Smooth muscle cell (in vitro differentiated cells): ENCODE data around the gene IL1RN. TPM values are rescaled to one million over a fixed set of nuclear protein-coding genes. Genes with fewer than 3 reads are reported as not detected.

Experiments
- DNase-seq: peaks from one replicate; lab custom pipeline; 2025; ENCODE audit not compliant: unreplicated experiment; lab: John Stamatoyannopoulos, UW
- H2AFZ ChIP-seq: fragments of 200-600 bp; sonication (generic); 2 replicates; pipeline ENCODE4 v1.6.0; 2016; ENCODE audit warnings: antibody characterized with exemption, low read depth, mild to moderate bottlenecking
- H3F3A ChIP-seq: fragments of 200-600 bp; sonication (generic); 2 replicates; pipeline ENCODE4 v1.6.0; 2017; ENCODE audit warnings: antibody characterized with exemption, low read depth
- H3K27ac ChIP-seq: fragments of 200-600 bp; sonication (generic); 2 replicates; pipeline ENCODE4 v1.5.1; 2016; ENCODE audit warnings: low read depth, mild to moderate bottlenecking
- H3K27me3 ChIP-seq: fragments of 200-600 bp; sonication (generic); 2 replicates; pipeline ENCODE4 v1.6.1; 2016; ENCODE audit warnings: low read depth, mild to moderate bottlenecking
- H3K36me3 ChIP-seq: fragments of 200-600 bp; sonication (generic); 2 replicates; pipeline ENCODE4 v1.5.1; 2016; ENCODE audit warnings: low read depth
- H3K4me1 ChIP-seq: fragments of 200-600 bp; sonication (generic); 2 replicates; pipeline ENCODE4 v1.5.1; 2016; ENCODE audit warnings: low read depth
- H3K4me2 ChIP-seq: fragments of 200-600 bp; sonication (generic); 2 replicates; pipeline ENCODE4 v1.6.0; 2016; ENCODE audit warnings: mild to moderate bottlenecking
- H3K4me3 ChIP-seq: fragments of 200-600 bp; sonication (generic); 2 replicates; pipeline ENCODE4 v1.5.1; 2016; ENCODE audit warnings: mild to moderate bottlenecking
- H3K79me2 ChIP-seq: fragments of 200-600 bp; sonication (generic); 2 replicates; pipeline ENCODE4 v1.6.0; 2016; ENCODE audit warnings: low read depth, mild to moderate bottlenecking
- H3K9ac ChIP-seq: fragments of 200-600 bp; sonication (generic); 2 replicates; pipeline ENCODE4 v1.6.0; 2016; ENCODE audit warnings: low read depth
- H3K9me3 ChIP-seq: fragments of 200-600 bp; sonication (generic); replicated peaks from 2 replicates; pipeline ENCODE4 v1.5.1; 2016; ENCODE audit warnings: low read depth
- H4K20me1 ChIP-seq: fragments of 200-600 bp; sonication (generic); 2 replicates; pipeline ENCODE4 v1.6.0; 2016; ENCODE audit warnings: low read depth
- CTCF ChIP-seq: fragments of 200-600 bp; sonication (generic); IDR thresholded peaks from 2 replicates; pipeline ENCODE4 v1.5.1; 2017; ENCODE audit warnings: borderline replicate concordance, mild to moderate bottlenecking, antibody characterized with exemption; ENCODE audit not compliant: insufficient read depth, poor library complexity, severe bottlenecking
- WGBS: methylation state at CpG from one replicate; pipeline ENCODE4 v1.1.7; 2016; ENCODE audit warnings: low lambda C conversion rate; 5-methylcytosine and 5-hydroxymethylcytosine counted together
- polyA plus RNA-seq: library from polyadenylated mRNA; unstranded; fragments of >200 nt; fragmentation: Nextera tagmentation; extraction: Ambion mirVana; gene quantifications from 2 replicates; pipeline ENCODE4 v1.2.1, GENCODE V29; 2016
- total RNA-seq: library from RNA; depleted of rRNA; stranded (reverse); fragments of >200 nt; gene quantifications from 2 replicates; pipeline ENCODE4 v1.2.3, GENCODE V29; 2014

IL1RN gene
- total and polyA plus RNA-seq, 2 experiments from 2014 or later: 2.2 to 3.3 TPM

GRCh38 chr2:113134717-113135116 lies 7.3 kb downstream of the IL1RN start:
- Histone ChIP-seq H4K20me1 (no peaks in the 10 kb centered on the region), H3K9ac (no peak overlapping the region), H2AFZ (no peak overlapping the region), H3K79me2 (no peaks in the 10 kb centered on the region), H3K36me3 (no peaks in the 10 kb centered on the region), H3K9me3 (no peaks in the 10 kb centered on the region), H3K4me3 (no peak overlapping the region), H3K4me1 (no peaks in the 10 kb centered on the region), H3F3A (no peaks in the 10 kb centered on the region), H3K27ac (no peak overlapping the region), H3K27me3 (no peaks in the 10 kb centered on the region), H3K4me2 (no peak overlapping the region)
- DNase-seq: no peak
- TF ChIP-seq CTCF: no peak

- Histone ChIP-seq H3K4me3 (no peak overlapping the region), H3K4me2 (no peak overlapping the region), H4K20me1 (no peaks in the 10 kb centered on the region), H3F3A (no peaks in the 10 kb centered on the region), H3K36me3 (no peaks in the 10 kb centered on the region), H3K9ac (no peak overlapping the region), H3K4me1 (no peaks in the 10 kb centered on the region), H3K9me3 (no peaks in the 10 kb centered on the region), H2AFZ (no peak overlapping the region), H3K27ac (no peak overlapping the region), H3K27me3 (no peaks in the 10 kb centered on the region), H3K79me2 (no peaks in the 10 kb centered on the region)
- no peak for TF ChIP-seq CTCF
- DNase-seq: no peak
- WGBS: 81% methylated on average over 1 of the region's 1 CpG
Observed at GRCh38 chr2:113135317-113135716, 7.9 kb downstream of the IL1RN start.

- no peak for DNase-seq
- Histone ChIP-seq H3K4me2 (no peak overlapping the region), H3K27ac (no peak overlapping the region), H3K4me3 (no peak overlapping the region), H3K36me3 (no peaks in the 10 kb centered on the region), H3F3A (no peaks in the 10 kb centered on the region), H3K79me2 (no peaks in the 10 kb centered on the region), H3K9ac (no peak overlapping the region), H4K20me1 (no peaks in the 10 kb centered on the region), H2AFZ (no peak overlapping the region), H3K27me3 (no peaks in the 10 kb centered on the region), H3K4me1 (no peaks in the 10 kb centered on the region), H3K9me3 (no peaks in the 10 kb centered on the region)
- WGBS: 50% methylated on average over 8 of the region's 8 CpGs
- peak; percentile 63 for TF ChIP-seq CTCF
Observed at GRCh38 chr2:113136828-113137775, 9.7 kb downstream of the IL1RN start.

GRCh38 chr2:113137827-113138226 lies 10.4 kb downstream of the IL1RN start:
- Histone ChIP-seq H3K27me3 (no peaks in the 10 kb centered on the region), H3K36me3 (no peaks in the 10 kb centered on the region), H4K20me1 (no peaks in the 10 kb centered on the region), H3K9ac (no peak overlapping the region), H3K4me2 (no peak overlapping the region), H2AFZ (no peak overlapping the region), H3K9me3 (no peaks in the 10 kb centered on the region), H3K27ac (no peak overlapping the region), H3K4me1 (no peaks in the 10 kb centered on the region), H3F3A (no peaks in the 10 kb centered on the region), H3K4me3 (no peak overlapping the region), H3K79me2 (no peaks in the 10 kb centered on the region)
- DNase-seq: no peak
- TF ChIP-seq CTCF: no peak
- WGBS: 100% methylated on average over 1 of the region's 1 CpG
